Measurements from ENCODE around the gene SLCO4A1. TPM values are rescaled to one million over a fixed set of nuclear protein-coding genes. Genes with fewer than 3 reads are reported as not detected.
A peak's percentile ranks its signal among the peaks of the same experiment; 100 is the strongest.

The SLCO4A1 gene
- total and polyA plus RNA-seq, 9 of the 15 experiments (the other 6 are each of a cell fraction or from before 2014, with no cell fraction given): 1.6 to 21.9 (median 12.8) TPM

- TF ChIP-seq ZNF408 (CRISPR knock-in tag; IDR thresholded peaks at IDR 0.05; ENCODE audit: low read depth): no peak
- no peak for TF ChIP-seq ARID4B (CRISPR knock-in tag; IDR thresholded peaks at IDR 0.05)
- no peak for TF ChIP-seq THRAP3 (IDR thresholded peaks at IDR 0.05; ENCODE audit: borderline replicate concordance)
- TF ChIP-seq LCOR (CRISPR knock-in tag; IDR thresholded peaks at IDR 0.05): no peak
- TF ChIP-seq SAFB2 (IDR thresholded peaks at IDR 0.05; ENCODE audit: borderline replicate concordance, low read depth, low read length, severe bottlenecking): no peak
- TF ChIP-seq NFATC3 (IDR thresholded peaks at IDR 0.05): no peak
- TF ChIP-seq CBFA2T3 (IDR thresholded peaks at IDR 0.05): peak; percentile 42
- no peak for TF ChIP-seq MLLT1 (IDR thresholded peaks at IDR 0.05)
- no peak for TF ChIP-seq ZNF76 (CRISPR knock-in tag; IDR thresholded peaks at IDR 0.05; ENCODE audit: borderline replicate concordance)
- no peak for TF ChIP-seq ZNF518B (CRISPR knock-in tag; IDR thresholded peaks at IDR 0.05)
- no peak for TF ChIP-seq POU5F1 (IDR thresholded peaks at IDR 0.05; ENCODE audit: borderline replicate concordance, low read depth, low read length, partially characterized antibody)
- TF ChIP-seq FOXK2 (conservative IDR thresholded peaks at IDR 0.05 in 1 of 2, IDR thresholded peaks at IDR 0.05 in 1 of 2; ENCODE audit: low read depth in 2 of 2): no peak
- TF ChIP-seq BDP1 (IDR thresholded peaks at IDR 0.05; ENCODE audit: insufficient read depth, insufficient read length): no peak
- TF ChIP-seq THAP12 (CRISPR knock-in tag; IDR thresholded peaks at IDR 0.05): no peak
- TF ChIP-seq KDM1A (IDR thresholded peaks at IDR 0.05): peak; percentile 49 to 67; a peak in 3 of 4 replicates
Observed at GRCh38 chr20:62702895-62703852, 60.9 kb downstream of the SLCO4A1 start (continued).

All from K562 (cell line).